Activated naive CD8-positive, alpha-beta T cell treated with anti-CD3 and anti-CD28 coated beads for 36 hours (primary cell): Measurements from ENCODE around the gene NEB. TPM values are rescaled to one million over a fixed set of nuclear protein-coding genes. Genes with fewer than 3 reads are reported as not detected.

ENCODE experiments used
- DNase-seq: peaks from one replicate; pipeline ENCODE4 v3.0.0; 2021
- H3K27ac Mint-ChIP-seq: one replicate; pipeline ENCODE4 v1.8.0; 2022; ENCODE audit warnings: mild to moderate bottlenecking, moderate library complexity, mixed read lengths
- H3K27me3 Mint-ChIP-seq: one replicate; pipeline ENCODE4 v1.8.0; 2022; ENCODE audit warnings: mild to moderate bottlenecking, mixed read lengths
- H3K36me3 Mint-ChIP-seq: one replicate; pipeline ENCODE4 v1.8.0; 2021; ENCODE audit warnings: mild to moderate bottlenecking, mixed read lengths
- H3K4me1 Mint-ChIP-seq: one replicate; pipeline ENCODE4 v1.8.0; 2021; ENCODE audit warnings: mixed read lengths
- H3K4me3 Mint-ChIP-seq: one replicate; pipeline ENCODE4 v1.8.0; 2022; ENCODE audit warnings: mild to moderate bottlenecking, moderate library complexity, mixed read lengths
- H3K9me3 Mint-ChIP-seq: one replicate; pipeline ENCODE4 v1.8.0; 2022; ENCODE audit warnings: mixed read lengths
- total RNA-seq, 2 experiments: library from RNA; stranded (reverse); gene quantifications; one replicate each; pipeline ENCODE4 v1.2.3, GENCODE V29; 2021

The NEB gene
- total RNA-seq, 2 experiments from 2014 or later = 0.06 to 0.20 TPM

- Mint-ChIP-seq H3K36me3 (peaks cover 23% of the 10 kb centered on the region), H3K27ac (no peak overlapping the region), H3K9me3 (no peaks in the 10 kb centered on the region), H3K4me1 (no peaks in the 10 kb centered on the region), H3K27me3 (no peaks in the 10 kb centered on the region), H3K4me3 (no peak overlapping the region)
- no peak for DNase-seq
Observed at GRCh38 chr2:151439127-151439526, 295.1 kb downstream of the NEB start.

DNA sequence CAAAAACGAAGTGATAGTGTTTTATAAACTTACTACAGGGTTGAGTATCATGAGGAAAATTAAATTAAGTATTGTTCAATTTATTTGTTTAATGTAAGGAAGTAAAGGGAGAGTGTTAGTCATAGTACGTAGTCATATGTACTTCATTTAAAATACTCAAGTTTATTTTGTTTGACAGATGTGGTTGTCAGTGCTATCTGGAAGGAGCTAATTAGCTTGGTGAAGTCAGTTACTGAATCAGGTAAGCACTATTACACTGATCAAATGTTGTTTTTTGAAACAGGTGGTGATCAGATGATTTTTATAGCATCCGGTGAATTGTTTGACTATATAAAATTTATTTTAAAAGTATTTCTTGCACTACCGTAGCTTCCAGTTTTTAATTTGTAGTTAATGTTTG, 295.8 kb downstream of the NEB start:
- Mint-ChIP-seq H3K4me3 (no peak overlapping the region), H3K9me3 (no peaks in the 10 kb centered on the region), H3K27me3 (no peaks in the 10 kb centered on the region), H3K4me1 (no peaks in the 10 kb centered on the region), H3K27ac (no peak overlapping the region), H3K36me3 (peaks cover 19% of the 10 kb centered on the region)
- DNase-seq = no peak

DNA sequence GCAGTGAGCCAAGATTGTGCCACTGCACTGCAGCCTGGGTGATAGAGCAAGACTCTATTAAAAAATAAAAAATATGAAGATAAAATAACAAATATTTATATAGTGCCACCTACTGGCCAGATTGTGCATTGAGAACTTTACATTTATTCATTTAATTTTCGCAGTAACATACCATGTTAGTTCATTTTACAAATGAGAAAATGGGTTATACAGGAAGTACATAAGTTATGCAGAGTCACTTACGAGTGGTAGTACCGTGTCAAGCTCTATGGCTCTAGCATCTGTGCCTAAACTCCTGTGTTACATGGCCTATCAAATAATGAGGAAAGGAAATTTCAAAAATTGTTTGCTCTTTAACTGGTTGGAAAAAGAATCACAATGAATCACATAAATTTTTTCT, 296.6 kb downstream of the NEB start:
- Mint-ChIP-seq H3K36me3 (peaks cover 19% of the 10 kb centered on the region), H3K9me3 (no peaks in the 10 kb centered on the region), H3K27ac (no peak overlapping the region), H3K4me1 (no peaks in the 10 kb centered on the region), H3K27me3 (no peaks in the 10 kb centered on the region), H3K4me3 (no peak overlapping the region)
- no peak for DNase-seq

Other genes starting within 250 kb of the NEB start
- 10 to 100 TPM; 81.2 to 81.7 TPM for gene ARL5A, start 93.9 kb upstream of the NEB start, total RNA-seq